Fibroblast of pulmonary artery (primary cell): ENCODE measurements around the gene ATP2A2.
"Not testable (repeated sequence)": the region's sequence is repeated elsewhere in the genome, so short reads cannot be mapped to it uniquely, and the experiment has no call there.

ENCODE experiments used
- DNase-seq: peaks from one replicate; pipeline ENCODE4 v3.0.0-alpha.2; 2010; ENCODE audit warnings: low read depth
- H3K4me3 ChIP-seq: replicated peaks from 2 replicates; pipeline ENCODE4 v1.5.1; 2011; ENCODE audit warnings: low read depth, mild to moderate bottlenecking, control low read depth, low read length, moderate library complexity
- CTCF ChIP-seq: IDR thresholded peaks from 2 replicates; pipeline ENCODE4 v1.5.1; 2011; ENCODE audit warnings: mild to moderate bottlenecking, control low read depth, low read length, inconsistent platforms; ENCODE audit errors: missing control alignments

ATP2A2 gene

GRCh38 chr12:110339184-110339952, 58.3 kb downstream of the ATP2A2 start:
- no peak for TF ChIP-seq CTCF
- no peak overlapping the region for H3K4me3 ChIP-seq
- DNase-seq: no peak

- not testable (repeated sequence) for DNase-seq, H3K4me3 ChIP-seq
Measured at GRCh38 chr12:110340261-110340660, 59.2 kb downstream of the ATP2A2 start.

GRCh38 chr12:110340706-110341105, 59.7 kb downstream of the ATP2A2 start:
- no peak for TF ChIP-seq CTCF
- DNase-seq: no peak

GRCh38 chr12:110342157-110342556, 61.1 kb downstream of the ATP2A2 start:
- no peak overlapping the region for H3K4me3 ChIP-seq
- DNase-seq: no peak
- no peak for TF ChIP-seq CTCF

More at GRCh38 chr12:110340706-110341105, 59.7 kb downstream of the ATP2A2 start:
- H3K4me3 ChIP-seq: no peak overlapping the region

GRCh38 chr12:110343114-110343513, 62.1 kb downstream of the ATP2A2 start:
- no peak for TF ChIP-seq CTCF
- no peak for DNase-seq
- no peak overlapping the region for H3K4me3 ChIP-seq

GRCh38 chr12:110343736-110344555, 62.9 kb downstream of the ATP2A2 start:
- no peak for DNase-seq
- no peak overlapping the region for H3K4me3 ChIP-seq
- TF ChIP-seq CTCF: no peak

GRCh38 chr12:110344657-110345056, 63.6 kb downstream of the ATP2A2 start:
- H3K4me3 ChIP-seq: no peak overlapping the region
- TF ChIP-seq CTCF: no peak
- DNase-seq: no peak
